ENCODE data around the gene PDE3A.

DNA sequence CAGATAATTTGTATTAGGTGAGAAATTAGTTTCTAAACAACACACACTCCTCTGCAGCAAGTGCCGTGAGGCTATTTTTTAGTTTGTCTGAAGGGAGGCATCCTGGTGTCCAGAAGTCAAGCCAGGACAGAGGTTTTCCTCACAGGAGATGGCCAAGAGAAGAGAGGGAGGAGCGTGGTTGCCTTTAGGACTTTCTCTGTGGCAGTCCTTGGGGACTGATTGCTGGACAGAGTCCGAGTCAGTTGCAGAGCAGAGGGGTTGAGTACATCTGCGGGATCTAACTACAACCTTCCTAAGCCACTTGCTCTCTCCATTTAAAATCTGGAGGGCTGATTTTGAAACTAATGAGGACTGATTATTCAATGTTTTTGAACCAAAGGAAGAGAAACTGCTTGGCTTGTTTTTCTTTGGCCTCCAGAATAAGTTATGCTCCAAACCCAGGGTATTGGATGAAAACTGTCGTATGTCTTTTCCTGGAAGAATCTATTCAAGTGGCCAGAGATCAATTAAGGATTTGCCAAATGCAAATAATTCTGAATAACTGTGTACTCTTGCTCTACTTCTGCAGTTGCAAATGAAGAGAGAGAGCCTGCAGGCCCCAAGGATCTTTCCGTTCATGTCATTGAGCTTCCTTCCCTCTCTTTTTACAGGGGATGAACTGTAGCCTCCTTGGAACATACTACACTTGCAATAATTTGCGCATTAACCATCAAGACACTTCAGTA lies 328.0 kb downstream of the PDE3A start:
- TF ChIP-seq, protein P1, sequence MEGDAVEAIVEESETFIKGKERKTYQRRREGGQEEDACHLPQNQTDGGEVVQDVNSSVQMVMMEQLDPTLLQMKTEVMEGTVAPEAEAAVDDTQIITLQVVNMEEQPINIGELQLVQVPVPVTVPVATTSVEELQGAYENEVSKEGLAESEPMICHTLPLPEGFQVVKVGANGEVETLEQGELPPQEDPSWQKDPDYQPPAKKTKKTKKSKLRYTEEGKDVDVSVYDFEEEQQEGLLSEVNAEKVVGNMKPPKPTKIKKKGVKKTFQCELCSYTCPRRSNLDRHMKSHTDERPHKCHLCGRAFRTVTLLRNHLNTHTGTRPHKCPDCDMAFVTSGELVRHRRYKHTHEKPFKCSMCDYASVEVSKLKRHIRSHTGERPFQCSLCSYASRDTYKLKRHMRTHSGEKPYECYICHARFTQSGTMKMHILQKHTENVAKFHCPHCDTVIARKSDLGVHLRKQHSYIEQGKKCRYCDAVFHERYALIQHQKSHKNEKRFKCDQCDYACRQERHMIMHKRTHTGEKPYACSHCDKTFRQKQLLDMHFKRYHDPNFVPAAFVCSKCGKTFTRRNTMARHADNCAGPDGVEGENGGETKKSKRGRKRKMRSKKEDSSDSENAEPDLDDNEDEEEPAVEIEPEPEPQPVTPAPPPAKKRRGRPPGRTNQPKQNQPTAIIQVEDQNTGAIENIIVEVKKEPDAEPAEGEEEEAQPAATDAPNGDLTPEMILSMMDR (IDR thresholded peaks at IDR 0.05): no peak
- TF ChIP-seq POLR2A (IDR thresholded peaks at IDR 0.05): no peak
